Nephron progenitor cell (in vitro differentiated cells): ENCODE results near the gene SLC44A3.

ENCODE experiments used
- DNase-seq: peaks from one replicate; pipeline ENCODE4 v3.0.0; 2021
- H3K27ac Mint-ChIP-seq: 2 replicates; pipeline ENCODE4 v1.8.0; 2021; ENCODE audit warnings: mild to moderate bottlenecking, moderate library complexity, mixed read lengths
- H3K27me3 Mint-ChIP-seq: 2 replicates; pipeline ENCODE4 v1.8.0; 2021; ENCODE audit warnings: mild to moderate bottlenecking, low read depth, mixed read lengths; ENCODE audit not compliant: poor library complexity
- H3K36me3 Mint-ChIP-seq: 2 replicates; pipeline ENCODE4 v1.8.0; 2021; ENCODE audit warnings: low read depth, mixed read lengths
- H3K4me1 Mint-ChIP-seq: 2 replicates; pipeline ENCODE4 v1.8.0; 2021; ENCODE audit warnings: mixed read lengths
- H3K4me3 Mint-ChIP-seq: 2 replicates; pipeline ENCODE4 v1.8.0; 2021; ENCODE audit warnings: mild to moderate bottlenecking, moderate library complexity, mixed read lengths
- H3K9me3 Mint-ChIP-seq: 2 replicates; pipeline ENCODE4 v1.8.0; 2021; ENCODE audit warnings: mild to moderate bottlenecking, moderate library complexity, mixed read lengths
- TF ChIP-seq, protein P1 (sequence below): fragments of 200-600 bp; sonication (generic); IDR thresholded peaks from 2 replicates; pipeline ENCODE4 v1.5.0; 2021; ENCODE audit warnings: antibody characterized with exemption

The SLC44A3 gene

GRCh38 chr1:94821636-94822305 lies 1.6 kb downstream of the SLC44A3 start:
- peaks cover 54% of the 10 kb centered on the region for H3K27me3 Mint-ChIP-seq
- peaks cover 30% of the 10 kb centered on the region for H3K4me1 Mint-ChIP-seq
- H3K4me3 Mint-ChIP-seq = peak overlapping the region; percentile 81
- no peak overlapping the region for H3K27ac Mint-ChIP-seq
- DNase-seq = no peak
- TF ChIP-seq, protein P1, sequence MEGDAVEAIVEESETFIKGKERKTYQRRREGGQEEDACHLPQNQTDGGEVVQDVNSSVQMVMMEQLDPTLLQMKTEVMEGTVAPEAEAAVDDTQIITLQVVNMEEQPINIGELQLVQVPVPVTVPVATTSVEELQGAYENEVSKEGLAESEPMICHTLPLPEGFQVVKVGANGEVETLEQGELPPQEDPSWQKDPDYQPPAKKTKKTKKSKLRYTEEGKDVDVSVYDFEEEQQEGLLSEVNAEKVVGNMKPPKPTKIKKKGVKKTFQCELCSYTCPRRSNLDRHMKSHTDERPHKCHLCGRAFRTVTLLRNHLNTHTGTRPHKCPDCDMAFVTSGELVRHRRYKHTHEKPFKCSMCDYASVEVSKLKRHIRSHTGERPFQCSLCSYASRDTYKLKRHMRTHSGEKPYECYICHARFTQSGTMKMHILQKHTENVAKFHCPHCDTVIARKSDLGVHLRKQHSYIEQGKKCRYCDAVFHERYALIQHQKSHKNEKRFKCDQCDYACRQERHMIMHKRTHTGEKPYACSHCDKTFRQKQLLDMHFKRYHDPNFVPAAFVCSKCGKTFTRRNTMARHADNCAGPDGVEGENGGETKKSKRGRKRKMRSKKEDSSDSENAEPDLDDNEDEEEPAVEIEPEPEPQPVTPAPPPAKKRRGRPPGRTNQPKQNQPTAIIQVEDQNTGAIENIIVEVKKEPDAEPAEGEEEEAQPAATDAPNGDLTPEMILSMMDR = no peak
- no peaks in the 10 kb centered on the region for H3K36me3 Mint-ChIP-seq
- peaks cover 2% of the 10 kb centered on the region for H3K9me3 Mint-ChIP-seq

GRCh38 chr1:94823116-94823515 lies 3.0 kb downstream of the SLC44A3 start:
- Mint-ChIP-seq H3K27ac (no peak overlapping the region), H3K4me3 (no peak overlapping the region), H3K4me1 (peaks cover 30% of the 10 kb centered on the region), H3K9me3 (no peaks in the 10 kb centered on the region), H3K27me3 (peaks cover 54% of the 10 kb centered on the region), H3K36me3 (no peaks in the 10 kb centered on the region)
- DNase-seq = no peak
- TF ChIP-seq, protein P1 = no peak

- H3K4me3 Mint-ChIP-seq = no peak overlapping the region
- H3K27ac Mint-ChIP-seq = no peak overlapping the region
- H3K27me3 Mint-ChIP-seq = peaks cover 39% of the 10 kb centered on the region
- H3K9me3 Mint-ChIP-seq = no peaks in the 10 kb centered on the region
- H3K36me3 Mint-ChIP-seq = no peaks in the 10 kb centered on the region
- TF ChIP-seq, protein P1 = no peak
- peaks cover 19% of the 10 kb centered on the region for H3K4me1 Mint-ChIP-seq
- no peak for DNase-seq
These were observed 5.8 kb downstream of the SLC44A3 start for GRCh38 chr1:94825936-94826335.

- Mint-ChIP-seq H3K4me3 (no peak overlapping the region), H3K27me3 (peaks cover 29% of the 10 kb centered on the region), H3K36me3 (no peaks in the 10 kb centered on the region), H3K9me3 (no peaks in the 10 kb centered on the region), H3K27ac (no peak overlapping the region), H3K4me1 (peaks cover 4% of the 10 kb centered on the region)
- no peak for DNase-seq
- TF ChIP-seq, protein P1 = no peak
These were observed 7.3 kb downstream of the SLC44A3 start for GRCh38 chr1:94827434-94827833.

GRCh38 chr1:94828251-94828650 lies 8.1 kb downstream of the SLC44A3 start:
- H3K27me3 Mint-ChIP-seq = peaks cover 25% of the 10 kb centered on the region
- H3K36me3 Mint-ChIP-seq = no peaks in the 10 kb centered on the region
- no peak overlapping the region for H3K27ac Mint-ChIP-seq
- DNase-seq = no peak
- H3K4me3 Mint-ChIP-seq = no peak overlapping the region
- no peaks in the 10 kb centered on the region for H3K9me3 Mint-ChIP-seq
- H3K4me1 Mint-ChIP-seq = peaks cover 4% of the 10 kb centered on the region
- TF ChIP-seq, protein P1 = no peak

DNA sequence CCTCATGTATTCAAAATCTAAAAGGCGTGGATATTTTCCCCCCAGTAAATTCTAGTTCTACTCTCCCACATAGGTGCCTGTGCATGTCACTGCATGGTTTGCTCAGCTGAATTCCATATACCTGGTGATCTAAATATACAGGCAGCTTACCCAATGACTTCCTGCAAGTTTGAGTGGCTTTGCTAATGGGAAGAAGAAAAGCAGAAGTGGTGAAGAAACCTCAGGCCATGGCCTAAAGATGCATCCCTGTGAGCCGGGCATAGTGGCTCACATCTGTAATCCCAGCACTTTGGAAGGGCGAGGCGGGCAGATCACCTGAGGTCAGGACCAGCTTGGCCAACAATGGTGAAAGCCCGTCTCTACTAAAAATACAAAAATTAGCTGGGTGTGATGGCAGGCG lies 11.5 kb downstream of the SLC44A3 start:
- Mint-ChIP-seq H3K9me3 (no peaks in the 10 kb centered on the region), H3K4me1 (peaks cover 9% of the 10 kb centered on the region), H3K27me3 (peaks cover 18% of the 10 kb centered on the region), H3K27ac (no peak overlapping the region), H3K4me3 (no peak overlapping the region), H3K36me3 (no peaks in the 10 kb centered on the region)
- TF ChIP-seq, protein P1 = no peak
- DNase-seq = no peak
